Natural killer cell (primary cell): ENCODE results near the gene MOB4. TPM values are rescaled to one million over a fixed set of nuclear protein-coding genes. Genes with fewer than 3 reads are reported as not detected.
"Not testable (repeated sequence)": the region's sequence is repeated elsewhere in the genome, so short reads cannot be mapped to it uniquely, and the experiment has no call there.

Source experiments
- ATAC-seq, 3 donors: fragments of 150-1000 bp in 2 of 3; fragments of 200-7000 bp in 1 of 3; cut with Tn5 transposase; 1 replicate in 1 of 3; 2 replicates in 2 of 3; pipeline ENCODE4 v1.10.0; 2021; ENCODE audit warnings: mild to moderate bottlenecking in 2 of 3, moderate library complexity in 2 of 3
- DNase-seq, 2 donors: peaks; one replicate each; pipeline versions ENCODE4 v3.0.0 to v3.0.0-alpha.2; 2013 to 2021; ENCODE audit warnings: mixed read lengths in 1 of 2
- H3K27ac ChIP-seq: one replicate; pipeline ENCODE4 v1.5.1; 2013; ENCODE audit warnings: mild to moderate bottlenecking, low read length
- H3K27me3 ChIP-seq: one replicate; pipeline ENCODE4 v1.6.1; 2013; ENCODE audit warnings: low read length; ENCODE audit not compliant: control insufficient read depth, insufficient read depth
- H3K36me3 ChIP-seq: one replicate; pipeline ENCODE4 v1.6.1; 2013; ENCODE audit warnings: low read length; ENCODE audit not compliant: control insufficient read depth, insufficient read depth
- H3K4me1 ChIP-seq: one replicate; pipeline ENCODE4 v1.6.1; 2013; ENCODE audit warnings: low read length; ENCODE audit not compliant: control insufficient read depth, insufficient read depth
- H3K4me3 ChIP-seq: one replicate; pipeline ENCODE4 v1.5.1; 2013; ENCODE audit warnings: low read length
- H3K9me3 ChIP-seq: one replicate; pipeline ENCODE4 v1.6.1; 2013; ENCODE audit warnings: low read length; ENCODE audit not compliant: control insufficient read depth, insufficient read depth
- H3K27ac Mint-ChIP-seq, 2 donors: one replicate each; pipeline ENCODE4 v1.8.0; 2022; ENCODE audit warnings: mild to moderate bottlenecking in 2 of 2, mixed read lengths in 2 of 2, moderate library complexity in 1 of 2
- H3K27me3 Mint-ChIP-seq, 2 donors: one replicate each; pipeline ENCODE4 v1.8.0; 2022; ENCODE audit warnings: low read depth in 2 of 2, mixed read lengths in 2 of 2
- H3K36me3 Mint-ChIP-seq: one replicate; pipeline ENCODE4 v1.8.0; 2022; ENCODE audit warnings: mixed read lengths
- H3K4me1 Mint-ChIP-seq, 2 donors: one replicate each; pipeline ENCODE4 v1.8.0; 2022; ENCODE audit warnings: mixed read lengths in 2 of 2
- H3K4me3 Mint-ChIP-seq: one replicate; pipeline ENCODE4 v1.8.0; 2022; ENCODE audit warnings: mild to moderate bottlenecking, moderate library complexity, mixed read lengths
- H3K9me3 Mint-ChIP-seq, 2 donors: one replicate each; pipeline ENCODE4 v1.8.0; 2022; ENCODE audit warnings: mixed read lengths in 2 of 2
- WGBS: methylation state at CpG from one replicate; pipeline ENCODE4 v1.1.7; 2013; ENCODE audit warnings: missing lambda C conversion rate; ENCODE audit not compliant: insufficient coverage; 5-methylcytosine and 5-hydroxymethylcytosine counted together
- intact Hi-C: fragments of 100-400 bp; cut with micrococcal nuclease; formaldehyde crosslinking; loops from one replicate; pipeline ENCODE4 v1.14.2; 2022
- total RNA-seq, 4 donors: library from RNA; stranded (reverse); fragments of 120-200 nt in 1 of 4; gene quantifications; one replicate each; pipeline versions ENCODE4 v1.2.3 to v1.2.4, GENCODE V29; 2013 to 2022
- TF ChIP-seq, protein P1 (sequence below): fragments of 200-600 bp; IDR thresholded peaks from one replicate; pipeline ENCODE4 v1.8.0; 2022; ENCODE audit warnings: antibody characterized with exemption

Gene MOB4
- total RNA-seq, 3 donors from 2014 or later (not counting 1 experiment from before 2014, with no cell fraction given): 27.1 to 40.0 (median 34.9) TPM

DNA sequence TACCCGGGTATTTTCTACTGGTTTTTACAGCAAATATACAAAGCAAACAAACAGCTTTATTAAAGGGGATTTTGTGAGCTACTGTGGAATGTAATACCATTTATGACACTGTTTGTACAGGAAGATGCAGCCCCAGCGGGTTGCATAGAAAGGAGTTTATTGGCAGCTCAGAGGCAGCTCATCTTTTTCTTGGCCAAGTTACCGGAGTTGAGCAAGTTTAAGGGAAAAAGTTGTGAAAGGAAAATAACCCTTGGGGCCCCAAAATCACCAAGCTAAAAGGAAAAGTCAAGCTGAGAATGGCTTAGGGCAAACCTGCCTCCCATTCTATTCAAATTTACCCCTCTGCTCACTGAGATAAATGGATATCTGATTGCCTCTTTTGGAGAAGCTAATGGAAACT is 60.8 kb downstream of the MOB4 start:
- no peaks in the 10 kb centered on the region for H3K27me3 Mint-ChIP-seq
- DNase-seq (no peak), ATAC-seq (no peak)
- H3K27ac Mint-ChIP-seq: no peak overlapping the region
- H3K4me3 Mint-ChIP-seq: no peak overlapping the region
- whole genome bisulfite sequencing: 87% methylated on average over 2 of the region's 3 CpGs
- intact Hi-C loops: no loop called here
- no peaks in the 10 kb centered on the region for H3K9me3 Mint-ChIP-seq
- no peaks in the 10 kb centered on the region for H3K4me1 Mint-ChIP-seq
- Histone ChIP-seq H3K27me3 (no peaks in the 10 kb centered on the region), H3K36me3 (no peaks in the 10 kb centered on the region), H3K27ac (no peak overlapping the region), H3K9me3 (no peaks in the 10 kb centered on the region), H3K4me1 (no peaks in the 10 kb centered on the region), H3K4me3 (no peak overlapping the region)
- TF ChIP-seq, protein P1, sequence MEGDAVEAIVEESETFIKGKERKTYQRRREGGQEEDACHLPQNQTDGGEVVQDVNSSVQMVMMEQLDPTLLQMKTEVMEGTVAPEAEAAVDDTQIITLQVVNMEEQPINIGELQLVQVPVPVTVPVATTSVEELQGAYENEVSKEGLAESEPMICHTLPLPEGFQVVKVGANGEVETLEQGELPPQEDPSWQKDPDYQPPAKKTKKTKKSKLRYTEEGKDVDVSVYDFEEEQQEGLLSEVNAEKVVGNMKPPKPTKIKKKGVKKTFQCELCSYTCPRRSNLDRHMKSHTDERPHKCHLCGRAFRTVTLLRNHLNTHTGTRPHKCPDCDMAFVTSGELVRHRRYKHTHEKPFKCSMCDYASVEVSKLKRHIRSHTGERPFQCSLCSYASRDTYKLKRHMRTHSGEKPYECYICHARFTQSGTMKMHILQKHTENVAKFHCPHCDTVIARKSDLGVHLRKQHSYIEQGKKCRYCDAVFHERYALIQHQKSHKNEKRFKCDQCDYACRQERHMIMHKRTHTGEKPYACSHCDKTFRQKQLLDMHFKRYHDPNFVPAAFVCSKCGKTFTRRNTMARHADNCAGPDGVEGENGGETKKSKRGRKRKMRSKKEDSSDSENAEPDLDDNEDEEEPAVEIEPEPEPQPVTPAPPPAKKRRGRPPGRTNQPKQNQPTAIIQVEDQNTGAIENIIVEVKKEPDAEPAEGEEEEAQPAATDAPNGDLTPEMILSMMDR: no peak
- H3K36me3 Mint-ChIP-seq: no peaks in the 10 kb centered on the region

DNA sequence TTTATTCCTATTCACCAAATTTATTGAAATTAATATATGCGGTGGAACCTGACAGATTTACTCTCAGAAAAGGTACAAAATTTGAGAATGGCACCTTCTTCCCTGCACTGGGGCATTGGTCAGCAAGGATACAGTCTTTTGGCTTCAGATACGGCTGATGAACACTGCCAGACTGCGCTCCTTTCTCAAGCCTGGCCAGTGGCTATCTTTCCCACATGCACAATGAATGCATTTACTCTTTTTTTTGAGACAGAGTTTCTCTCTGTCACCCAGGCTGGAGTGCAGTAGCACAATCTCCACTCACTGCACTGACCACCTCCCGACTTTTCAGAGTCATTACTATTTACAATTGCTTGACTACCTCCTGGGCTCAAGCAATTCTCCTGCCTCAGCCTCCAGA is 61.6 kb downstream of the MOB4 start:
- DNase-seq (no peak), ATAC-seq (no peak)
- TF ChIP-seq, protein P1: no peak
- Histone ChIP-seq H3K9me3 (no peaks in the 10 kb centered on the region), H3K27me3 (no peaks in the 10 kb centered on the region), H3K4me3 (no peak overlapping the region), H3K27ac (no peak overlapping the region), H3K36me3 (no peaks in the 10 kb centered on the region), H3K4me1 (no peaks in the 10 kb centered on the region)
- Mint-ChIP-seq H3K4me1 (no peaks in the 10 kb centered on the region), H3K27ac (no peak overlapping the region), H3K27me3 (no peaks in the 10 kb centered on the region), H3K4me3 (no peak overlapping the region), H3K36me3 (no peaks in the 10 kb centered on the region), H3K9me3 (no peaks in the 10 kb centered on the region)
- 89% methylated on average over 4 of the region's 4 CpGs for WGBS
- intact Hi-C loops: no loop called here

DNA sequence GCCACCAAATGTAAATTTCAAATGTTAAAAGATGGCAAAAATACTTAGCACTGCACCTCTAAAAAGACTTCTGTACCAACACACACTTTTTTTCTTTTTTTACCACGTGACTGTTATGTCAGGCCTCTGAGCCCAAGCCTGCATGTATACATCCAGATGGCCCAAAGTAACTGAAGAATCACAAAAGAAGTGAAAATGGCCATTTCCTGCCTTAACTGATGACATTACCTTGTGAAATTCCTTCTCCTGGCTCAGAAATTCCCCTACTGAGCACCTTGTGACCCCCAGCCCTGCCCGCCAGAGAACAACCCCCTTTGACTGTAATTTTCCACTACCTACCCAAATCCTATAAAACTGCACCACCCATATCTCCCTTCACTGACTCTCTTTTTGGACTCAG is 62.4 kb downstream of the MOB4 start:
- intact Hi-C loops, H3K4me3 ChIP-seq, H3K4me3 Mint-ChIP-seq, H3K36me3 Mint-ChIP-seq, H3K9me3 ChIP-seq, H3K27me3 Mint-ChIP-seq, H3K27ac ChIP-seq, H3K9me3 Mint-ChIP-seq, H3K4me1 ChIP-seq, H3K36me3 ChIP-seq, ATAC-seq, H3K27me3 ChIP-seq, H3K27ac Mint-ChIP-seq, DNase-seq, H3K4me1 Mint-ChIP-seq: not testable (repeated sequence)
- WGBS: 89% methylated on average over 2 of the region's 2 CpGs

DNA sequence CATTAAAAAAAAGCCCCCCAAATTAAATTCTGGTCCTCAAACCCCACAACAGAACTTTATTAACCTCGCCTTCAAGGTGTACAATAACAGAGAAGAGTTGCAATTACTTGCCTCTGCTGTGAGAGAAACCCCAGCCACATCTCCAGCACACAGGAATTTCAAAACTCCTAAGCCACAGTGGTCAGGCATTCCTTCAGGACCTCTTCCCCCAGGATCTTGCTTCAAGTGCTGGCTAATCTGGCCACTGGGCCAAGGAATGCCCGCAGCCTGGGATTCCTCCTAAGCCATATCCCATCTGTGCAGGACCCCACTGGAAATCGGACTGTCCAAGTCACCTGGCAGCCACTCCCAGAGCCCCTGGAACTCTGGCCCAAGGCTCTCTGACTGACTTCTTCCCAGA is 64.3 kb downstream of the MOB4 start:
- intact Hi-C loops, ATAC-seq, H3K4me1 ChIP-seq, H3K4me3 ChIP-seq, DNase-seq, H3K36me3 Mint-ChIP-seq, H3K27ac ChIP-seq, H3K27ac Mint-ChIP-seq, H3K4me3 Mint-ChIP-seq, H3K27me3 Mint-ChIP-seq, H3K9me3 Mint-ChIP-seq, H3K36me3 ChIP-seq, H3K9me3 ChIP-seq, H3K4me1 Mint-ChIP-seq, H3K27me3 ChIP-seq: not testable (repeated sequence)
- WGBS: 83% methylated on average over 3 of the region's 3 CpGs

DNA sequence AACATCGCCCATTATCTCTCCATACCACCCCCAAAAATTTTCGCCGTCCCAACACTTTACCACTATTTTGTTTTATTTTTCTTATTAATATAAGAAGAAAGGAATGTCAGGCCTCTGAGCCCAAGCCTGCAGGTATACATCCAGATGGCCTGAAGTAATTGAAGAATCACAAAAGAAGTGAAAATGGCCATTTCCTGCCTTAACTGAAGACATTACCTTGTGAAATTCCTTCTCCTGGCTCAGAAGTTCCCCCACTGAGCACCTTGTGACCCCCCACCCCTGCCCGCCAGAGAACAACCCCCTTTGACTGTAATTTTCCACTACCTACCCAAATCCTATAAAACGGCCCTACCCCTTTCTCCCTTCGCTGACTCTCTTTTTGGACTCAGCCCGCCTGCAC is 71.4 kb downstream of the MOB4 start:
- H3K4me1 ChIP-seq, DNase-seq, H3K36me3 ChIP-seq, H3K4me1 Mint-ChIP-seq, H3K4me3 ChIP-seq, H3K27ac ChIP-seq, intact Hi-C loops, H3K9me3 ChIP-seq, H3K27ac Mint-ChIP-seq, H3K9me3 Mint-ChIP-seq, H3K36me3 Mint-ChIP-seq, H3K4me3 Mint-ChIP-seq, H3K27me3 ChIP-seq, ATAC-seq, H3K27me3 Mint-ChIP-seq: not testable (repeated sequence)
- WGBS: 91% methylated on average over 5 of the region's 7 CpGs
